LNCaP clone FGC (cell line): ENCODE measurements around the gene SERINC5.
"Not testable (repeated sequence)": the region's sequence is repeated elsewhere in the genome, so short reads cannot be mapped to it uniquely, and the experiment has no call there.

Source experiments
- DNase-seq: peaks from one replicate; pipeline ENCODE4 v3.0.0-alpha.2; 2011; ENCODE audit warnings: low read depth
- H3K4me3 ChIP-seq: 2 replicates; pipeline ENCODE4 v1.5.1; 2011; ENCODE audit warnings: mild to moderate bottlenecking, low read depth, low read length, control low read depth
- TF ChIP-seq, protein P1 (sequence below): IDR thresholded peaks from 2 replicates; pipeline ENCODE4 v1.5.1; 2012; ENCODE audit warnings: mild to moderate bottlenecking; ENCODE audit not compliant: control insufficient read depth, insufficient read depth; ENCODE audit errors: extremely low read depth

Gene SERINC5

DNA sequence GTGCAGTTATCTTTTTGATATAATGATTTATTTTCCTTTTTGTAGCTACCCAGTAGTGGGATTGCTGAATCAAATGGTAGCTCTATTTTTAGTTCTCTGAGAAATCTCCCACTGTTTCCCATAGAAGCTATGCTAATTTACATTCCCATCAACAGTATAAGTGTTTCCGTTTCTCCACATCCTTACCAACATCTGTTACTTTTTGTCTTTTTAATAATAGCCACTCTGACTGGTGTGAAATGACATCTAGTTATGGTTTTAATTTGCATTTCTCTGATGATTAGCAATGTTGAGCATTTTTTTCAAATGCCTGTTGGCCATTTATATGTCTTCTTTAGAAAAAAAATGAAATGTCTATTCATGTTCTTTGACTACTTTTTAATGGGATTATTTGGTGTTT, 94.7 kb downstream of the SERINC5 start:
- H3K4me3 ChIP-seq = no peak overlapping the region

DNA sequence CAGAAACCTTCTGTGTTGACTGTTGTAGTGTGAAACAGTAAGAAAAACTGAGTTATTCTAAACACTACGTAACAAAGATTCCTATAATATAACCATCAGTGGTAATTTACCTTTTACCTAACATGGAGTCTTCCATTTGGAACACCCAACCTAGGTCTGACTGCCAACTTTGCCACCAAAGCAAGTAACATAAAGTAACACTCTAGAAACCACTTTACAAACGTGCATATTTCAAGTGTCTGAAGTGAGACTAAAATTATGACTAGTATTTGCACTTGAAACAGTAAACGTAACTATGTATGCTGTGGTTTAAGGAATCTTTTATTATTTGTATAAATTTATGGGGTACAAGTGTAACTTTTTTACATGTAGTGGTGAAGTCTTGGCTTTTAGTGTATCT, 95.6 kb downstream of the SERINC5 start:
- TF ChIP-seq, protein P1, sequence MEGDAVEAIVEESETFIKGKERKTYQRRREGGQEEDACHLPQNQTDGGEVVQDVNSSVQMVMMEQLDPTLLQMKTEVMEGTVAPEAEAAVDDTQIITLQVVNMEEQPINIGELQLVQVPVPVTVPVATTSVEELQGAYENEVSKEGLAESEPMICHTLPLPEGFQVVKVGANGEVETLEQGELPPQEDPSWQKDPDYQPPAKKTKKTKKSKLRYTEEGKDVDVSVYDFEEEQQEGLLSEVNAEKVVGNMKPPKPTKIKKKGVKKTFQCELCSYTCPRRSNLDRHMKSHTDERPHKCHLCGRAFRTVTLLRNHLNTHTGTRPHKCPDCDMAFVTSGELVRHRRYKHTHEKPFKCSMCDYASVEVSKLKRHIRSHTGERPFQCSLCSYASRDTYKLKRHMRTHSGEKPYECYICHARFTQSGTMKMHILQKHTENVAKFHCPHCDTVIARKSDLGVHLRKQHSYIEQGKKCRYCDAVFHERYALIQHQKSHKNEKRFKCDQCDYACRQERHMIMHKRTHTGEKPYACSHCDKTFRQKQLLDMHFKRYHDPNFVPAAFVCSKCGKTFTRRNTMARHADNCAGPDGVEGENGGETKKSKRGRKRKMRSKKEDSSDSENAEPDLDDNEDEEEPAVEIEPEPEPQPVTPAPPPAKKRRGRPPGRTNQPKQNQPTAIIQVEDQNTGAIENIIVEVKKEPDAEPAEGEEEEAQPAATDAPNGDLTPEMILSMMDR = no peak
- DNase-seq = no peak
- H3K4me3 ChIP-seq = no peak overlapping the region

More for the DNA sequence above, 94.7 kb downstream of the SERINC5 start:
- TF ChIP-seq, protein P1 = no peak
- DNase-seq = no peak

DNA sequence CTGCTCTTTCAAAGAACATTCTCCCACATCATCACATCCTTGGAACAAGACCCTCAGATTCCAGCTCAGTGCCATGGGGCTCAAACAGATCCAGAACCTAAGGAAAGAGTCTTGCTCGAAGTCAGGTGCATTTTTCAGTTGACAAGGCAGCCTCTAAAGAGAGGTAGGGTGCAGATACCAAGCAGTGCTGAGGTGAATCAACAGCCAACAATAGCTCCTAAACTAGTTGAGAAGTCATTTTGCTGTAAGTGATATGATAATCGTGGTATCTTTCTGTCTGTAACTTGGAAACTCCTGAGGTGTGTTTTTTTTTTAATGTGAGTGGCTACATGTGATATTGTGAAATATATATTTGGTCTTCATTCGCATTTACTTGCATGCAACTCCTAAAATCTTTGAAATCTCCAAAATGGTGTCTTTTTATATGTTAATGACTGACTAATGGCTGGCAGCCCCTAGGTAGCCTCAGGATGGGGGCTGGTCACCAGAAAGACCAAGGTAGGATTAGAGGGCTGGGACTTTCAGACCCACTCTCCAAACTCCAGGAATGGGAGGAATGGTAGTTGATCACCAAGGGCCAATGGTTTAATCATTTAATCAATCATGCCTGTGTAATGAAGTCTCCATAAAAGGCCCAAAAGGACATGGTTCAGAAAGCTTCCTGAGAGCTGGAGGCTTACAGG, 96.6 kb downstream of the SERINC5 start:
- DNase-seq = no peak
- TF ChIP-seq, protein P1 = no peak
- no peak overlapping the region for H3K4me3 ChIP-seq

DNA sequence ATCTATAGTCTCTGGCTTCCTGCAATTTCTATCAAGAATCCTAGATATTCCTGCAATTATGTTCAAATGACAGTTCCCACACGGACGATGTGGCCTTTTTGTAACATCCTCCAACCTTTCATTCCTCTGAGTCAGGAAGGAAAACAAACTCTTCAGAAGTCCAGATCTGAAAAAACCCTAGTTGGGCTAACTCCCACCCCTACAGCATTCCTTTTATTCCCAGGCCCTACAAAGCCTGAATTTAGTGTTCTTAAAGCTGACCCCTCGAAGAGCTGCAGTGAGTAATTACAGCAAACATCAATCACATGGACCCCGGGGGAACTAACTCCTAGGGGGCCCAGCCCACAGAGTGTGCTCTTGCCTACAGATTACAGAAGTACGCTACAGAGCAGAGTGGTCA, 99.7 kb downstream of the SERINC5 start:
- H3K4me3 ChIP-seq = no peak overlapping the region
- no peak for DNase-seq
- TF ChIP-seq, protein P1 = no peak

DNA sequence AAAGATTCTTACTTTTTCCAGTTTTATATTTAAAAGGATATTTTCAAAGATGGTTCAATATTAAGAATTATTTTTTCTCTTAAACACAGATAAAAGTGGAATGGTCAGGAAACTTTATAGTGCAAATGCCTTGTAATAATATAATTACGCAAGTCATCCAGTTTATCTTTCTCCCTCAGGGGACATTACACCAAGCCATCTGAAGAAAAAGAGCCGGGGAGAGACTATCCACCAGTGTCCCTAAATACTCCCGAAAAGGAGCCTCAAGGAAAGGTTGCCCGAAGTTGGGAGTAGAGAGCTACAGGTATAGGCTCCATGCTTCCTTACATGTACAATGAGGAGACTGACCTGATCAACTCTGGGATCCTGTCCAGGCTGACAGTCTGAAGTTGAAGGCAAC, 101.1 kb downstream of the SERINC5 start:
- no peak for DNase-seq

DNA sequence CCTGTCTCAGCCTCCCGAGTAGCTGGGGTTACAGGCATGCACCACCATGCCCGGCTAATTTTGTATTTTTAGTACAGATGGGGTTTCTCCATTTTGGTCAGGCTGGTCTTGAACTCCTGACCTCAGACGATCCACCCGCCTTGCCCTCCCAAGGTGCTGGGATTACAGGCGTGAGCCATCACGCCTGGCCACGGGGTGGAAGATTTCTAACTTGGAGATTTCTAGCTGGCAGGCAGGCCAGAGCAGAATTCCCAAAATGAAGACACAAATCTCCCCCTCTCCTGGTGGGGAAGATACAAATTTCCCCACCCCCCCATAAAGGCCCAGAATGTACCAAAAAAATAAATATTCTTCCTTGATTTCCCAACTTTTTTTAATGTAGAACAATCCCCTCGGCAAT, 101.6 kb downstream of the SERINC5 start:
- not testable (repeated sequence) for DNase-seq, H3K4me3 ChIP-seq

More for the DNA sequence above, 101.1 kb downstream of the SERINC5 start:
- no peak overlapping the region for H3K4me3 ChIP-seq
- TF ChIP-seq, protein P1 = no peak

DNA sequence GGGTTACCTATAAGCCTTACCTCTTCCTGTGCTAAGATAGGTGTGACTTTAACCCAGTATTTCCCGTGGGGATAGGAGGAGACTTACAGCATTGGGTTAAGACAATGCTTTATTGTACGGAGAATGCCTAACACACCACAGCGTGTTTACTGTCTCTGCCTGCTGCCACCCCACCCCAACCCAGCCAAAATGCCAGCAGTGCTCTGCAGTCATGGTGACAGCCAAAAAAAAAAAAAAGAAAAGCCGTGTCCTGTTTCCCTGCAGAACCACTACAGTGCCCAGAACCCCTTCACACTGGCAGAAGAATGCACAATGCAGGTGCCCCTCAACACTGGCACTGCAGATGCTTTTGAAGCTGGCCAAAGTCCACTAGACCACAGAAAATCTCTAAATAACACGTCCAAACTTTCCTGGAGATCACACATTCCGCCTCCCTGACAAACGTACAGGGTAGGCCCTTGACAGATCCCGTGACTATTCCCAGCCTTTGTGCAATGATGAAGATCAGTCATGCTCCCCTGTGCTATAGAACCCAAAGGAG, 102.2 kb downstream of the SERINC5 start:
- no peak overlapping the region for H3K4me3 ChIP-seq
- DNase-seq = no peak
- TF ChIP-seq, protein P1 = no peak
